CD4-positive, alpha-beta T cell treated with Interleukin-17A for 1 hour (primary cell): Measurements from ENCODE around the gene PAPPA.

Experiments used
- DNase-seq: peaks from one replicate; pipeline ENCODE4 v3.0.0-alpha.2; 2020

The PAPPA gene

DNA sequence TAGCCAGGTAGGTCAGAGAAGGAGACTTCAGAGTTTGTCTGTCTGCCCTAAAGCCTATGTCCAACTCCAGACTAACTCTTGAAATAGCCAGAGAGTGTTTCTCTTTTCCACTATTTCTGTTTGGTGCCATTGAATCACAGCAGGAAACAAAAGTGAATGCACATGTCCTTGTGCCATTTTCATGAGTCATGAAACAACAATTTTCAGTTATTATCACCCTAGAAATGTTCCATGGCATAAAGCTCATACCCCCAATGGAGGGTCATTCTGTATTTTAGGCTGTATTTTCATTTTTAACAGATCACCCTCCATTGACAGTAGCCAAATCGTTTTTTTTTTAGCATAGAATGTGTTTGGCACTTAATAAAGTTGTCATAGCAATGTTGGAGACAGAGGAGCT, 124.7 kb downstream of the PAPPA start:
- no peak for DNase-seq

- no peak for DNase-seq
Measured at GRCh38 chr9:116279230-116279629, 125.6 kb downstream of the PAPPA start.

DNA sequence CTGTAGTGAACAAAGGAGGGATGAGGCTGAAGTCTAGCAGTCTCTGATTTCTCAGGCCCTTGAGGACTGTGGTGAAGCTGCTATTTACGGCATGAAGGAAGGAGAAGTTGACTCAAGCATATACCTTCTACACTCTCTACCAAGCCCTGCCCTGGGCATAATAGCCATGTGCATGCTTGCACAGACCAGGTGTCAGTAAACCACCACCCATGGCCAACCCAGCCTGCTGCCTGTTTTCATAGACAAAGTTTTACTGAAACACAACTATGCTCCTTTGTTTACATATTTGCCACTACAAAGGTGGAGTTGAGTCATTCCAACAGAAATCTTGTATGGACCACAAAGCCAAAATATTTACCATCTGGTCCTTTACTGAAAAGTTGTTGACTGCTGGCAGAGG, 126.9 kb downstream of the PAPPA start:
- no peak for DNase-seq

- DNase-seq, result no peak
Measured at GRCh38 chr9:116282597-116282996, 129.0 kb downstream of the PAPPA start.

DNA sequence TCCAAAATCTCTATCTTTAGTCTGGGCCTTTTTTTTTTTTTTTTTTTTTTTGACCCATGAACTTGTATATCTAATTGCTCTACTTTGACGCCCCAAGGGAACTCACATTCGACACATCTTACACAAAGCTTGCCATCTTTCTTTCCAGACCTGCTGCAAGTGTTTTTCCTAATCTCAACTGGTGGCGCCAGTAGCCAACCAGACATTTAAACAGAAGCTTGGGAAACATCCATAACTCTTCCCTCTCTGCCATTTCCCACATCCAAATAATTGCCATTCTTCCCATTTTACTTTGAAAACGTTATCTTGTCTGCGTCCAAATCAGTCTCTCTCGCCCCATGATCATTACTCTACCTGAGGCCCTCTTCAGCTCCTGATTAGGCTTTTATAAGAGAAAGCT, 130.9 kb downstream of the PAPPA start:
- DNase-seq, result no peak

DNA sequence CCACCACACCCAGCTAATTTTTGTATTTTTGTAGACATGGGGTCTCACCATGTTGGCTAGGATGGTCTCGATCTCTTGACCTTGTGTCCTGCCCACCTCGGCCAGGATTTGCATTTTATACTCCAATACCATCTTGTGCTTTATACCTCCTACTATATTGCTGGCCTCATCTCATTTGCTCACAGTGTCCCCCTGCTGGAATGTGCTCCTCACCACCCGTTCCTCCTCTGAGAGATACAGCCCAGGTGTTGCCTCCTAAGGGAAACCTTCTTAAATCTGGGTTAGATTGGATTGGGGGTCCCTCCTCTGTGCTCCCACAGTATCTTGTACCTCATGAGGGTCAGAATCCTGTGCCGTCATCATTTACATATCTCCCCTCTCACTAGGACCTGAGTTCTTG, 131.7 kb downstream of the PAPPA start:
- no peak for DNase-seq

GRCh38 chr9:116286297-116286696, 132.7 kb downstream of the PAPPA start:
- DNase-seq, result no peak

DNA sequence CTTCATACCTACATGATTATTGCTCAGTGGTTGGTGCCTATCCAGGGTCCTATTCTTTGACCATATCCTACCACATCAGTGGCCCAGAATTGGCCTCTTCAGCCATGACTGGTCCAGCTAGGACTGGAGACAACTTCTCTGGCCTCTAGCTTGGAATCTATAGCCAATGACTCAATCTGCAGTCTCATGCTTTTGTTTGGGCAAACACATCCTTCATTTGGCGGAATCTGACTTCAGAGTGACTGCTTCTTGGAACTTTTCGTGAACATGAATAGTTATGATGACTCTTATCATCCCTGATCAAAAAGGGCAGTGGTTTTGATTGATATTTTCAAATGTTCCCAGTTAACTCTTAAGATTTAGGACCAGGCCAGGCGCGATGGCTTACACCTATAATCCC, 134.1 kb downstream of the PAPPA start:
- no peak for DNase-seq

DNA sequence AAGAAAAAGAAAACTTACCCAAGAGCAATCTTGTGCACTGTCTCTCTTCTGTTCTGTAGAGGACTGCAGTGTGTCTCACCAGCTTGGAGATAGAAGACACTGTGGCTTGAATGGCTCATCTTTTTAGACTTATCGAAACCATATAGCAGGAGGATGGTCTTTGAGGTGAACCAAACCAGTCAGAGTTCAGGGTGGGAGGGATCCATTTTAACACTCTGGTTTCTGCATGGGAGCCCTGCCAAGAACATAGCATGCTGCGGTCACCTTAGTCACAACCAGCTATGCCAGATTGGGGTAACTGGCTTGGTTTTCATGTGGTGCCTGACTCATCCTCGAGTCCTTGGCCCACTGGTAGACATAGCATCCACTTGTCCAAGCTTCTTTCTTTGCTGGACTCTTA, 135.1 kb downstream of the PAPPA start:
- DNase-seq, result no peak

GRCh38 chr9:116297346-116297745, 143.8 kb downstream of the PAPPA start:
- DNase-seq, result no peak

DNA sequence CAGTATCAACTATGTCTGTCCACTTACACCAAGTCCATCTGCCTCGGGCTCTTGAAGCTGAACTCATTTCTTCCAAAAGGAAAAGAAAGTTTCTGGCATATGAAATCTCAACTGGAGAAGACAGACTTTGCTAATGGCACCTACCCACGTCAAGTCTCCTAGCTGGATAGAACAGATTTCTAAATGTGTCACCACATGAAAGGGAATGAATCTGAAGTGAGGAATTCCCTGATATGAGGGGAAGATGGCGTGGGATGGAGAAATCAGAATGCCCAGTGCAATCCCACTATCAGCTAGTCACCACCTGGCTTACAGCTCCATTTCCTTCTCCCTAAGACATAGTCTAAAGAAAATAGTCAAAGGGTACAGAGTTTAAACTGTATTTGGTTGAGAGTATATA, 144.7 kb downstream of the PAPPA start:
- no peak for DNase-seq

DNA sequence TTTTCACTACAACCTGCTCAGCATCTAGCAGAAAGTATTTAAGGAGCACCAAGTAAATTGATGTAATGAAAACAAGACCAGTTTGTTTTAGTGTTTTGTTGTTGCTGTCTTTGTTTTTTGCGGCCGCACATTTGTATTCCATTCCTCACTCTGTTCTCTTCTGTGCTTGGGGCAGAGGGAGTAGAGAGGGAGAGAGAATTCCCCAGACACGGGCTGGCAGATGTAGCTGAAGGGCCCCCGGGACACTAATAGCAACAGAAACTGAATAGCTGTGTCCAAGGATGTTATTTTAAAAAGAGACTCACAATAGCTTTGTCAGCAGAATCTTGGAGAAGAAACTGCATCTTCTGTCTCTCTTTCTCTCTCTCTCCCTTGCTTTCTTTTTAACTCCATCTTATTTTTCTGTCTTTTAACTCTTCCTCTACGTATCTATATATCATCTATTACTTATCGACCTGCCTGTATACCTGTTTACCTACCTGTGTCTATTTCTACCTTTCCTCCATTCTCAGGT, 145.3 kb downstream of the PAPPA start:
- no peak for DNase-seq

DNA sequence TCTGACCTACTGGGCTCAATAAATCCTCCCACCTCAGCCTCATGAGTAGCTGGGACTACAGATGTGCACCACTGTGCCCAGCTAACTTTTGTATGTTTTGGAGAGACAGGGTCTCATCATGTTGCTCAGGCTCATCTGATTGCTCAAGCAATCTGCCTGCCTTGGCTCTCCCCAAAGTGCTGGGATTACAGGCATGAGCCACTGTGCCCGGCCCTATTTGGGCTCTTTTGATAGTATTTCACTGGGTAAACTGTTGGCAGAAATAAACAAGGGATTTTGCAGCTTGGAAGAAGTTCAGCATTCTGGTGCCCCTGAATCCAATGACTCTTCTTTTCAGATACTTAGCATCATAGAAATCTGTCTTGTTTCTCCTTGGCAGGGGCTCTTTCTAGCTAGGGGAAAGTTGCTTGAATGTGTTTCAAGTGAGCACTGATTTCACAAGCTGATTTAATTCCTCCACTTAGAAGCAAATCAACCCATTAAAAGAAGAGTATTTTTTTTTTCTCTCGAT, 146.8 kb downstream of the PAPPA start:
- no peak for DNase-seq

GRCh38 chr9:116303270-116303669, 149.7 kb downstream of the PAPPA start:
- no peak for DNase-seq

GRCh38 chr9:116303886-116304538, 150.4 kb downstream of the PAPPA start:
- DNase-seq, result no peak

GRCh38 chr9:116304761-116305160, 151.2 kb downstream of the PAPPA start:
- no peak for DNase-seq

- no peak for DNase-seq
Measured at GRCh38 chr9:116308076-116308475, 154.5 kb downstream of the PAPPA start.

- no peak for DNase-seq
Measured at GRCh38 chr9:116309900-116310611, 156.5 kb downstream of the PAPPA start.

DNA sequence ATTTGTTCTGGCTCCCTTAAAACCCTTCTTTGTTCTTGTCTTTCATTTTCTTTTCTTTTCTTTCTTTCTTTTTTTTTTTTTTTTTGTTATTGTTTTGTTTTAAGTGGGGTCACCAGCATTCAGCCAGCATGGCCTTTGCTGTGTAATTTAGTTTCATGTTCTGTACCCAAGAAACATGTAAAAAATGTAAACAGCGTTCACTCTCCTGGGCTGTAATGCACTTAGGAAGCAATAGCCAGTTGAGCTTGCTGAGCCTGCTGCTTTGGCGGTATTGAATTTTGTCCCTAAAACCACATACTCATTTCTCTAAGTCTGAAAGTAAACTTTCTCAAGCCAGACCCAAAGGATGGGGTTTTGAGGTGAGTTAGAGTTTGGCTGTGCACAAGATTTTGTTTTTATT, 158.6 kb downstream of the PAPPA start:
- no peak for DNase-seq

DNA sequence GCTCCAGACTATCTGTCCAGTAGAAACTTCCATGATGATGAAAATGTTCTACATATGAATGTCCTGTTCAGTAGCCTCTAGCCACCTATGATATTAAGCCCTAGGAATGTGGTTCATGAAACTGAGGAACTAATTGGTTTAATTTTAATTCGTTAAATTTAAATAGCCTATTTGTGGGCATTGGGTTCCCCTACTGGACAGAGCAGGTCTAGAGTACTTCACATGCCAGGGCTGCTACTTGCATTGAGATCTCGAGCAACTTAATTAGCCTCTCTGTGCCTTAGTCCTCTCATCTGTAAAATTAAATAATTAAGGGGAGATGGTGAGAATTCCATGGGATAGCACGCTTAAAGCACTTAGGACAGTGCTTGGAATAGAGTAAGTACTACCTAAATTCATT, 160.0 kb downstream of the PAPPA start:
- DNase-seq, result no peak

GRCh38 chr9:116316246-116316645, 162.7 kb downstream of the PAPPA start:
- DNase-seq, result no peak

- no peak for DNase-seq
Measured at GRCh38 chr9:116317503-116317902, 163.9 kb downstream of the PAPPA start.

GRCh38 chr9:116318468-116319374, 165.1 kb downstream of the PAPPA start:
- DNase-seq, result no peak
